DLD1 (cell line): Measurements from ENCODE around the gene AKR7A2.

ENCODE experiments used
- in situ Hi-C: cut with HindIII; loops from 2 replicates; pipeline ENCODE4 v1.10.0; 2017; ENCODE audit warnings: low sequenced_read_pairs

Gene AKR7A2

GRCh38 chr1:19311931-19312781 lies at the start of gene AKR7A2, which contains the start of gene SLC66A1:
Gene AKR7A2 (minus strand): TSS chr1:19312144. CDS start chr1:19312124, 20 bp downstream.
Gene SLC66A1 (plus strand): TSS chr1:19312326. CDS start chr1:19317678, 5,352 bp downstream.
- in situ Hi-C loops, result no loop called here

- in situ Hi-C loops, result no loop called here
Measured at GRCh38 chr1:19360843-19361610, 49.1 kb upstream of the AKR7A2 start.

- in situ Hi-C loops, result no loop called here
Measured at GRCh38 chr1:19360432-19360831, 48.5 kb upstream of the AKR7A2 start.

GRCh38 chr1:19360016-19360415 lies 48.1 kb upstream of the AKR7A2 start:
- in situ Hi-C loops, result no loop called here

- in situ Hi-C loops, result no loop called here
Measured at GRCh38 chr1:19359357-19359756, 47.4 kb upstream of the AKR7A2 start.

- in situ Hi-C loops, result no loop called here
Measured at GRCh38 chr1:19358710-19359109, 46.8 kb upstream of the AKR7A2 start.

GRCh38 chr1:19357299-19357986 lies 45.5 kb upstream of the AKR7A2 start:
- in situ Hi-C loops, result no loop called here

GRCh38 chr1:19356266-19356665 lies 44.3 kb upstream of the AKR7A2 start:
- in situ Hi-C loops, result no loop called here

- in situ Hi-C loops, result no loop called here
Measured at GRCh38 chr1:19354531-19354981, 42.6 kb upstream of the AKR7A2 start.

- in situ Hi-C loops, result no loop called here
Measured at GRCh38 chr1:19353596-19353995, 41.7 kb upstream of the AKR7A2 start.

- in situ Hi-C loops, result no loop called here
Measured at GRCh38 chr1:19352839-19353238, 40.9 kb upstream of the AKR7A2 start.

GRCh38 chr1:19351873-19352272 lies 39.9 kb upstream of the AKR7A2 start:
- in situ Hi-C loops, result no loop called here

GRCh38 chr1:19350566-19350965 lies 38.6 kb upstream of the AKR7A2 start:
- in situ Hi-C loops, result no loop called here

GRCh38 chr1:19349999-19350398 lies 38.1 kb upstream of the AKR7A2 start:
- in situ Hi-C loops, result loop anchor here (25.0 kb wide), 1 partner anchor 287 kb away; the partner anchor contains the start of gene NBL1

GRCh38 chr1:19348441-19349198 lies 36.7 kb upstream of the AKR7A2 start:
- in situ Hi-C loops, result loop anchor here (25.0 kb wide), 1 partner anchor 289 kb away; the partner anchor contains the start of gene NBL1

- in situ Hi-C loops, result loop anchor here (25.0 kb wide), 1 partner anchor 290 kb away; the partner anchor contains the start of gene NBL1
Measured at GRCh38 chr1:19347533-19348172, 35.7 kb upstream of the AKR7A2 start.

GRCh38 chr1:19346026-19346425 lies 34.1 kb upstream of the AKR7A2 start:
- in situ Hi-C loops, result loop anchor here (25.0 kb wide), 1 partner anchor 291 kb away; the partner anchor contains the start of gene NBL1

GRCh38 chr1:19345391-19345790 lies 33.4 kb upstream of the AKR7A2 start:
- in situ Hi-C loops, result loop anchor here (25.0 kb wide), 1 partner anchor 292 kb away; the partner anchor contains the start of gene NBL1

GRCh38 chr1:19344831-19345230 lies 32.9 kb upstream of the AKR7A2 start:
- in situ Hi-C loops, result loop anchor here (25.0 kb wide), 1 partner anchor 292 kb away; the partner anchor contains the start of gene NBL1
